GM19023 (cell line): ENCODE data around the gene BCAN.

Experiments used
- ATAC-seq: cut with Tn5 transposase; IDR thresholded peaks from one replicate; pipeline ENCODE4 v1.9.1; 2021; ENCODE audit warnings: mild to moderate bottlenecking, moderate library complexity; ENCODE audit not compliant: unreplicated experiment

Gene BCAN

DNA sequence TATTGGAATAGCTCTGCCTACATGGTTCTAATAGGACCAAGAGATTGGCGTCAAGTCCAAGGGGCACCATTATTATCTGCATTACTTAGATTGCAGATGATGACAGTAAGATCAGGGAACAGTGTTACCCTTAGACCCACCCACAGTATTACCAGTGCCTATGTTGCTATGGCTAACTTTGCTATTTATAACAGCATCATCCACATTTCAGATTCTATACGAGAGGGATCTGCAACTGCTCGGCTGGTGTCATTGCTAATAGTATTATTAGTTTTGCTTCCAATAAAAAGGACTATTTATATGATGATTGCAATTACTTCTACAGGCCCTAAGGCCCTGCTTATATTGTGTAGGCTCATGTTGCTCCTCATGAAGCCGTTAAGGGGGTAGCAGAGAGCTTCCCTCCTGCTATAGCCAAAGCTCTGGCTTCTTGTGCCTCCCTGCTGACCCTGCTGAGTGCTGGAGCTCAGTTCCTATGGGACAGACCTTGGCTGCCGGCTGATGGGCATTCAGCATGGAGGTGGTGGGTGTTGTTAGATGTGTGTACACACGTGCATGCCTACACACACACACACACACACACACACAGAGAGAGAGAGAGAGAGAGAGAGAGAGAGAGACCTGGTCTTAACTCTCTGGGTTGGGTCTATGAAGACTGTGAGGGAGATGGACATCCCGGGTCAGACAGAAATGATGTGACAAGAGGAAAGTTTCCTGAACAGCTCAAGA is 1.3 kb downstream of the BCAN start:
- ATAC-seq: no peak

DNA sequence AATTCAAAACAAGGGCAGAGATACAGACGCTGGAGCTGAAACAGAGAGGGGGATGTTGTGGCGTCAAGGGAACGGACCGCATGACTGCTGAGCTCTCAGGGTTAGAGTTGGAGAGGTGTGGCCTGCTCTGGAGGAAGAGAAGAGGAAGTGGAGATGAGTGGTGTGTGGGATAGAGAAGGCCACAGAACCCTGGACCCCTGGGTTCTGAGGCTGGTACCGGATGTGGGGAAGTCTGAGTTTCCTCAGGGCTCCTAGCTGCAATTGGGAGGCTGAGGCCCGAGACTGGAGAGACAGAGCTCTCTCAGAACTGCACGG is 1.8 kb downstream of the BCAN start:
- no peak for ATAC-seq

DNA sequence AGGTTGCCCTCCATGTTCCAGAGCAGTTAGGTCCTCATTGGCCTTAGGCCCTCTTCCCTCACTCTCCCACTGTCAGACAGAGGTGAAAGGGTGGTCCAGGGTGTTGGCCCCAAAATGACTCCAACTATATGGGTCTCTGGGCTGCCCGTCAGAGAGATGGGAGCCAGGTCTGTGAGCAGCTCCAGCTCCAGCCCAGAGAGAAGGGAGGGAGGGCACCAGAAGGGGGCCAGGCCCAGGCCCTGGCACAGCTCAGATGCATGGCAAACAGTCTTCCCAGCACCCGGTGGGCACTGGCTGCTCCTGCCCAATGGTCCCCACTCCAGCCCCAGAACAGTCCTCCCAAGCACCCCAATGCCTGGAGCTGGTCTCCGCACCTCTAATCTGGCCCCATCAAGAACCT is 2.2 kb downstream of the BCAN start:
- ATAC-seq: no peak

DNA sequence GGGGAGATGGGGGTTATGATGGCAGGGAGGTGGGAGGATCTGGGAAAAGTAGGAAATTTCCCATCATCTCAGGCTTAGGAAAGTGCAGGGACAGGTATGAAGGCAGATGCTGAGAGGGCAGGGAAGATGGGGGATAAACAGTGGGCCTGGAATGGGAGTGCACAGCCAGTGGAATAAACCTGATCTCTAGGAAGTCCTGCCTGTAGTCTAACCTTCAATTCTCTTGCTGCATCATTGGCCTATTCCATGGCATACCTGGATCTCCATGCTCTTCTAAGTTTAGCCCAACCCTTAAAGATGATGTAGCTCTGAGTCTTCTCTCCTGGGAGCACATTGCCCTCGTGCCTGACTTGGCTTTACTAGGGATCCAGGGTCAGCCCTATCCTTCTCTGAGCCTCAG is 2.7 kb downstream of the BCAN start:
- no peak for ATAC-seq

DNA sequence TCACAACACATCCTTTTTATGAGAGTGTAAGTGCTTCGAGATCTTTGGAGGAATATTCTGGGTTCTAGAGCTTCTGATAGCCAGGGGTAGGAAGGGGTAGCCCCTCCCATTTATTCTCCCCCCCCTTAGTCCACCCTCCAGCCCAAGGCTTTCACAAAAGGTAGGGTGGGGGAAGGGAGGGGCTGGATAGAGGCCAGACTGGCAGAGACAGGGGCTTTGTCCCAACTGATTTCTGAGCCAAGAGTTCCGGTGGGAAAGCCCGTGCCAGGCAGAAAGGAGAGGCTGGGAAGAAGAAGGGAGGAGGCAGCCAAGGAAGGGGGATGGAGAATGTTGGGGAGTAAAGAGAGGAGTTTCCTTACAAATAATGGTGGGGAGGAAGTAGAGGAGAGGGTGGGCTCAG is 3.1 kb downstream of the BCAN start:
- no peak for ATAC-seq

DNA sequence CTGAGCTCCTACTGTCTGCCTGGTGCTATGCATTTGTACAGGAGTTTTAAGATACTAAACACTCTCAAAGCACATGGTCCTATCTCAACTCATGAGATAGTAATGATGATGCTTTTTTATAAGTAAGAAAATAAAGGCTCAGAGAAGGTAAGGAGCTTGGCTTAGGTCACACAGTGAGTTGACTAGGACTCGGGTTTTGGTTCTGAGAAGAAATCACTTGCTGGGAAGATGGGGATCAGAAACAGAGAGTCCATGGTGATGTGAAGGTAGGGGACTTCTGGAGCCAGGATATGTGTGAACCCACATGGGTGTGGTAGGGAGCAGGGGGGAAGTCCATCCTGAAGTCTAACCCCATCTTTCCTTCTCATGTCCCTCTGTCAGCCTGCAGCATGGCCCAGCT is 3.7 kb downstream of the BCAN start:
- no peak for ATAC-seq

DNA sequence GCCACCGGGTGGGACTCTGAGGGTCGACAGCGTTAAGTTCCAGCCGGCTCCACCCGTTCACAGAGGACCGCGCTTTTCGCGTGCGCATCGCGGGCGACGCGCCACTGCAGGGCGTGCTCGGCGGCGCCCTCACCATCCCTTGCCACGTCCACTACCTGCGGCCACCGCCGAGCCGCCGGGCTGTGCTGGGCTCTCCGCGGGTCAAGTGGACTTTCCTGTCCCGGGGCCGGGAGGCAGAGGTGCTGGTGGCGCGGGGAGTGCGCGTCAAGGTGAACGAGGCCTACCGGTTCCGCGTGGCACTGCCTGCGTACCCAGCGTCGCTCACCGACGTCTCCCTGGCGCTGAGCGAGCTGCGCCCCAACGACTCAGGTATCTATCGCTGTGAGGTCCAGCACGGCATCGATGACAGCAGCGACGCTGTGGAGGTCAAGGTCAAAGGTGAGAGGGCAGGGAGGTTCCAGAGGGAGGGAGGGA is 4.9 kb downstream of the BCAN start:
- ATAC-seq: no peak

DNA sequence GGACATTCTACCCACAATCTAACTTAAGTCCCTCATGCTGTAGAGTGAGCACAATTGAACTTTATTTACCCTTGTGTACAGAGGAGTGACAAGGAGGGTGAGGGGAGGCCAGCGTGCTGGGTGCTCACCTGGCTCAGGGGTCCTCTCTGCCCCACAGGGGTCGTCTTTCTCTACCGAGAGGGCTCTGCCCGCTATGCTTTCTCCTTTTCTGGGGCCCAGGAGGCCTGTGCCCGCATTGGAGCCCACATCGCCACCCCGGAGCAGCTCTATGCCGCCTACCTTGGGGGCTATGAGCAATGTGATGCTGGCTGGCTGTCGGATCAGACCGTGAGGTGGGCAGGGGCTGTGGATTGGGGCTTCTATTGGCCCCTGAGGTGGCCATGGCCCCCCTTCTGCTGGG is 5.4 kb downstream of the BCAN start:
- ATAC-seq: no peak

DNA sequence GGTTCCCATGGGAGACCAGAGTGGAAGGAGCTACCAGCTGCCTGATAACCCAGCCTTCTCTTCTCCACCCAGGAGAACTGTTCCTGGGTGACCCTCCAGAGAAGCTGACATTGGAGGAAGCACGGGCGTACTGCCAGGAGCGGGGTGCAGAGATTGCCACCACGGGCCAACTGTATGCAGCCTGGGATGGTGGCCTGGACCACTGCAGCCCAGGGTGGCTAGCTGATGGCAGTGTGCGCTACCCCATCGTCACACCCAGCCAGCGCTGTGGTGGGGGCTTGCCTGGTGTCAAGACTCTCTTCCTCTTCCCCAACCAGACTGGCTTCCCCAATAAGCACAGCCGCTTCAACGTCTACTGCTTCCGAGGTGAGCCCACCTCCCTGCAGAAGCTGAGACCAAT is 6.6 kb downstream of the BCAN start:
- ATAC-seq: no peak

DNA sequence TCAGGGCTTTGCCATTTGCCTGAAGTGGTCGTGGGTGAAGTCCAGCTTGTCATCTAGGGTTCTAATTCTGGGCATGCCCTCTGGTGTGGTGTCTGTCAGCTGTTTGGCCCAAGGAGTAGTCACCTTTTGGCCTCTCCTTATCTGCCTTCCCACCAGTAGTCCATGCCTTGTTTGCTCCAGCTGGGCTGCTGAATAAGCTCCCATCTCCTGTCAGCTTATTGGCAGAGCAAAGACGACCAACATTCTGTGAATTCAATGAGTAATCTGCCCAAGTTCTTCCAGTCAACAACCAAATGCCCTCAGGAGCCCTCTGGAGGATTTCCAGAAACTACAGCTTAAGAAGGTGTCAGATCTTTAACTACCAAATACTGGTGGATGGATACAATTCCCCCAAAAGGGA is 7.0 kb downstream of the BCAN start:
- no peak for ATAC-seq

DNA sequence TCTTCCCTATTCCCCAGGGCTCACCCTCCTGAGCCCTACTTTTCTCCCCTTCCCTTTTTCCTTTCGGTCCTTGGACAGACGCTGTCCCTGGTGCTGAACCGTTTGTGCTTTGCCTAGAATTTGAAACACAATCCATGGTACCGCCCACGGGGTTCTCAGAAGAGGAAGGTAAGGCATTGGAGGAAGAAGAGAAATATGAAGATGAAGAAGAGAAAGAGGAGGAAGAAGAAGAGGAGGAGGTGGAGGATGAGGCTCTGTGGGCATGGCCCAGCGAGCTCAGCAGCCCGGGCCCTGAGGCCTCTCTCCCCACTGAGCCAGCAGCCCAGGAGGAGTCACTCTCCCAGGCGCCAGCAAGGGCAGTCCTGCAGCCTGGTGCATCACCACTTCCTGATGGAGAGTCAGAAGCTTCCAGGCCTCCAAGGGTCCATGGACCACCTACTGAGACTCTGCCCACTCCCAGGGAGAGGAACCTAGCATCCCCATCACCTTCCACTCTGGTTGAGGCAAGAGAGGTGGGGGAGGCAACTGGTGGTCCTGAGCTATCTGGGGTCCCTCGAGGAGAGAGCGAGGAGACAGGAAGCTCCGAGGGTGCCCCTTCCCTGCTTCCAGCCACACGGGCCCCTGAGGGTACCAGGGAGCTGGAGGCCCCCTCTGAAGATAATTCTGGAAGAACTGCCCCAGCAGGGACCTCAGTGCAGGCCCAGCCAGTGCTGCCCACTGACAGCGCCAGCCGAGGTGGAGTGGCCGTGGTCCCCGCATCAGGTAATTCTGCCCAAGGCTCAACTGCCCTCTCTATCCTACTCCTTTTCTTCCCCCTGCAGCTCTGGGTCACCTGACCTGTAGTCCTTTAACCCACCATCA is 10.4 kb downstream of the BCAN start:
- ATAC-seq: no peak

DNA sequence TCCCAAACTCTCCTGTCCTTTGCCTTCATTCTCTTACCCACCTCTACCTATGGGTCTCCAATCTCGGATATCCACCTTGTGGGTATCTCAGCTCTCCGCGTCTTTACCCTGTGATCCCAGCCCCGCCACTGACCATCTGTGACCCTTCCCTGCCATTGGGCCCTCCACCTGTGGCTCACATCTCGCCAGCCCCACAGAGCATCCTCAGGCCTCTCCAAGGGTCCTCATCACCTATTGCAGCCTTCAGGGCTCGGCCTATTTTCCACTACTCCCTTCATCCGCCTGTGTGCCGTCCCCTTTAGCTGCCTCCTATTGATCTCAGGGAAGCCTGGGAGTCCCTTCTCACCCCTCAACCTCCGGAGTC is 11.1 kb downstream of the BCAN start:
- no peak for ATAC-seq

DNA sequence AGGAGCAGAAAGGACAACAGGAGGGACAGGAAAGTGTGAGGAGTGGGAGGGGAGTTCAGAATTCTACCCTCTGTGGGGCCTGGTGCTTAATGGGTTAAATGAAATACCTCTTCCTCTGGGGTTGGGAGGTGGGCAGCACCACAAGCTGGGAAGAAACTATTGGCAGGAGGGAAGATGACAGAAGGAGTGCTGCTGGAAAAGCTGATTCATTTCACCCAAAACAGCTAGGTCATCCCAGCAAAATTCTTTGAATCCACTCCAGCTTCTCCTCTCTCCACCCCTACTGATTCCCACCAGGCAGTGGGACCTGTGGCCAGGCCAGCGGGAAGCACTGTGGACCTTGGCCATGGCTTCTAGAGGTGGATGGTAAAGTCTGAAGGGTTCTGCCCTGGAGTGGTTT is 12.8 kb downstream of the BCAN start:
- no peak for ATAC-seq

DNA sequence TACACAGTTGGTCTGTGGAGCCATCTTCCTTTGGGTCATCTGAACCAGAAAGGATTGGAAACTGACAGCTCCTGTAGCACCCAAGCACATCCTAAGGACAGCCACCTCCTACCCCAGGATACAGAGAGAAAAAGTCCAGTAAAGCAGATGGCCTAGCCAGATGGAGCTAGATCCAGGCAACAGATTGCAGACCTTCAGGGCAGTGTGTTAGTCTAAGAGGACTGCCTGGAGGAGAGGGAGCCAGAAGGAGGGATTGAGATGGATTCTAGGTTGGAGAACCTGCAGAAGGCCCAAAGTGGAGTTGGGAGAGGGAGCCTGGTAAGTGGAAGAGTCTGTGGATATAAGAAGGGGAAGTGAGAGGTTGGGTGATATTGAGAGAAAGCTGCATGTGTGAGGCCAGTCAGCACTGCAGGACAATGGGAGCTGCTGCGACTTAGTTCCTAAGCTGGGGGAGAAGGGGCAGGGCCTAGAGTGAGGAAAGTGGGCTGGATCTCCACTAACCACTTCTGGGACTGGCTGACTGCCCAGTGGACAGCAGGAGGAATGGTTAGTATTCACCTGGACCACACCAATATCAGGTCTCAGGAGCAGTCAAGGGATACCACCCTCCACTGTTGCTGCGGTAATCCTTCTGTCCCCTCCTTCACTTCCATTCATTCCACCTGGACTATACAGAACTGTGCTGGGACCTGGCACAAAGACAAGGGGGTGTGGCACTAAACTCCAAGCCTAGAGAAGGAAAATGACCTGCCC is 13.4 kb downstream of the BCAN start:
- ATAC-seq: no peak

DNA sequence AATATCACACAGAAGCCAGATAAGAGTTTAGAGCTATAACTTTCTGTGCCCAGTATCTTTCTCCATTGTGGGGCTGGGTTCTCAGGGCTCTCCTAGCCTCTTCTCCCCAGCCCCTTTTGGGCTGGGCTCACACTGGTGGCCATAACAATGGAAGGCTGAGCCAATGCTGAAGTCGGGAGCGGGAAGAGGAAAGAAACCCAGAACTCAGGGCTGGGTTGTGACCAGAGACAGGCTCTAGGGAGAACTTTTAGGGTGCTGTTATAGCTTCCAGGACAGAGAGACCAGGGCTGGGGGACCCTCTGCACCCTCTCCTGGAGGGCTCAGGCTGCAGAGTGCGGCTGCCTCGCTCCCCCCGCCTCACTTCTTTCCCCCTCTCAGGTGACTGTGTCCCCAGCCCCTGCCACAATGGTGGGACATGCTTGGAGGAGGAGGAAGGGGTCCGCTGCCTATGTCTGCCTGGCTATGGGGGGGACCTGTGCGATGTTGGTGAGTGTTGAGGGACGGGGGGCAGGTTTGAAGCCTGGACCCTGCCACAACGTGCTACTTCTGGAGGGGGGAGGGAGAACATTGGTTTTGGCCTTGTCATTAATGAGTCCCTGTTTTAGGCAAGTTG is 14.1 kb downstream of the BCAN start:
- no peak for ATAC-seq

DNA sequence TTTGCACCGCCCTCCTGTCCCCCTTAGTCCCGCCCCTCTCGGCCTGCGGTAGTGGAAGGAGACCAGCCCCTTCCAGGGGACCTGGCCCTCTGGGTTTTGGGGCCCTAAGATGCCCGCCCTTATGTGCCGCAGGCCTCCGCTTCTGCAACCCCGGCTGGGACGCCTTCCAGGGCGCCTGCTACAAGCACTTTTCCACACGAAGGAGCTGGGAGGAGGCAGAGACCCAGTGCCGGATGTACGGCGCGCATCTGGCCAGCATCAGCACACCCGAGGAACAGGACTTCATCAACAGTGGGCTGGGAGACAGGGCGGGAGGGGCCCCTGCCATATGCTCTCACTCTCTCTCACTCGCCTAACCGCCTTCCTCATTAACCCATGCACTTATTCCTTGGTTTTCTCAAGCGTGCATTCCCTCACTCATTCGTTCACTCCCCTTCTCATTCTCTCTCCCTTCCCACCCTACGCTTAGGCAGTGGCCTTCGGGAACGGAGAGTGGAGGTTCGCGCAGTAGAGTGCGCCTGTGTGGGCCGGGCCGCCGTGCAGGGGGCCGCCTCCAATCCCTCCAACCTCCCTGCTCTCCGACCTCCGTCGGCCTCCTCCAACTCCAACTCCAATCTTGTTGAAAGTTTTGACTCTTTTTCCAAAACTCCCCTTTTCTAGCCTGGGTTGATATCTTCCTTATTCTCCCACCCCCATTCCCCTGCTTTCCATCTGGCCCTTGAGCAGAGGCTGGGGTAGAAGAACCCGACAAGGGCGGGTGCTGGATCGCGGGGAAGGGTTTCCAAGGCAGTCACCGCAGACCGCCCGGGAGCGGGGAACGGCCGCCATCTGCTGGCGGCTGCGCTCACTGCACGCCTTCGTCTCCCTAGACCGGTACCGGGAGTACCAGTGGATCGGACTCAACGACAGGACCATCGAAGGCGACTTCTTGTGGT is 15.2 kb downstream of the BCAN start:
- ATAC-seq: no peak

DNA sequence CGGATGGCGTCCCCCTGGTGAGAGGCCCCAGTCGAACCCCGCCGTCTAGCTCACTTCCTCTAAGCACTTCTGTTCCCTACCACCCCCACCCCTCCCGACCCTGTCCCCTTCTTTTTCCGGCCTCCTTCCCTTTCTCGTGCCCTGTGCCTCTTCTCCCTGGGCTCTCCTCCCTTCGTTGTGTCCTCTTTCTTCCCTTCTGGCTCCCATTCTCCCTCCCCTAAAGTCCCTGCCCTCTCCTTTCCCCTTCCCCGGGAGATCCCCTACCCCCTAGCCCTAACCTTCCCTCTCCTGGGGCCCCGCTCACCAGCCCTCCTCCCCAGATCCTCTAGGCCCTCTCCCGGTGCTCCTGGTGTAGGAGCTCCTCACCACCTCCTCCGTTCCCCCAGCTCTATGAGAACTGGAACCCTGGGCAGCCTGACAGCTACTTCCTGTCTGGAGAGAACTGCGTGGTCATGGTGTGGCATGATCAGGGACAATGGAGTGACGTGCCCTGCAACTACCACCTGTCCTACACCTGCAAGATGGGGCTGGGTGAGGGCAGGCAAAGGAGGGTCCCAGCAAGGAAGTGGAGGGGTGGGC is 15.9 kb downstream of the BCAN start:
- ATAC-seq: no peak

DNA sequence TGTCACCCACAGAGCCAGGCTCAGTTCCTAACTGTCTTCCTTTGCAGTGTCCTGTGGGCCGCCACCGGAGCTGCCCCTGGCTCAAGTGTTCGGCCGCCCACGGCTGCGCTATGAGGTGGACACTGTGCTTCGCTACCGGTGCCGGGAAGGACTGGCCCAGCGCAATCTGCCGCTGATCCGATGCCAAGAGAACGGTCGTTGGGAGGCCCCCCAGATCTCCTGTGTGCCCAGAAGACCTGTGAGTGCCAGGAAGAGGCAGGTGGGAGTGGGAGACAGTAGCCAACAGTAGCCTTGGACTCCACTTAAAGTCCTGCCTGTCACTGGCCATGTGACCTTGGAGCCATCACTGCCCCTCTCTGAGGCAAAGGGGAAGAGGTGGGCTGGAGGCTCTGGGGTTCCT is 16.6 kb downstream of the BCAN start:
- no peak for ATAC-seq

DNA sequence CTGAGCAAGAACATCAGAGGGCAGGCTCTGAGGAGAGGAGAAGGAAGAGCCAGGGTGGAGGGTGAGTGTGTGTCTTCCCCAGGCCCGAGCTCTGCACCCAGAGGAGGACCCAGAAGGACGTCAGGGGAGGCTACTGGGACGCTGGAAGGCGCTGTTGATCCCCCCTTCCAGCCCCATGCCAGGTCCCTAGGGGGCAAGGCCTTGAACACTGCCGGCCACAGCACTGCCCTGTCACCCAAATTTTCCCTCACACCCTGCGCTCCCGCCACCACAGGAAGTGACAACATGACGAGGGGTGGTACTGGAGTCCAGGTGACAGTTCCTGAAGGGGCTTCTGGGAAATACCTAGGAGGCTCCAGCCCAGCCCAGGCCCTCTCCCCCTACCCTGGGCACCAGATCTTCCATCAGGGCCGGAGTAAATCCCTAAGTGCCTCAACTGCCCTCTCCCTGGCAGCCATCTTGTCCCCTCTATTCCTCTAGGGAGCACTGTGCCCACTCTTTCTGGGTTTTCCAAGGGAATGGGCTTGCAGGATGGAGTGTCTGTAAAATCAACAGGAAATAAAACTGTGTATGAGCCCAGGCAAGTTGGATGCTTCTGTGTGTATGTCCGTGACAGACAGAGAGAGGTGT is 17.1 kb downstream of the BCAN start:
- ATAC-seq: no peak

DNA sequence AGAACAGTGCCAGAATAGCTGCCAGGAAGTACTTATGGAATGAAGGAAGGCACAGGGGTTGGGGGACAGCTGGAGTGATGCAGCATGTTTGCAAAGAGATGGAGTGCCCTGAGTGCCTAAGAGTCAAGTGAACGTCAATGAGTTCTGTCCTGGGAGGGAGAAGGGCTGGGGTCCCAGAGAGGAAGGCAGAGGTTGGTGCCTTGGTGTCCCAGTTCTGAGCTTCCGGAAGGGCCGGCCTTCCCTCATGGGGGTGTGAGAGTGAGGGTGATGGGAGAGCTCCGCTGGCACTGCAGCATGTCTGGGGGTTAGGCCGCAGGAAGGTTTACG is 17.7 kb downstream of the BCAN start:
- ATAC-seq: no peak
